HG03064 (cell line): Measurements from ENCODE around the gene STARD3.
"Not testable (repeated sequence)": the region's sequence is repeated elsewhere in the genome, so short reads cannot be mapped to it uniquely, and the experiment has no call there.

Experiments
- ATAC-seq: cut with Tn5 transposase; IDR thresholded peaks from one replicate; pipeline ENCODE4 v1.9.1; 2021; ENCODE audit warnings: low read depth; ENCODE audit not compliant: unreplicated experiment

Gene STARD3

DNA sequence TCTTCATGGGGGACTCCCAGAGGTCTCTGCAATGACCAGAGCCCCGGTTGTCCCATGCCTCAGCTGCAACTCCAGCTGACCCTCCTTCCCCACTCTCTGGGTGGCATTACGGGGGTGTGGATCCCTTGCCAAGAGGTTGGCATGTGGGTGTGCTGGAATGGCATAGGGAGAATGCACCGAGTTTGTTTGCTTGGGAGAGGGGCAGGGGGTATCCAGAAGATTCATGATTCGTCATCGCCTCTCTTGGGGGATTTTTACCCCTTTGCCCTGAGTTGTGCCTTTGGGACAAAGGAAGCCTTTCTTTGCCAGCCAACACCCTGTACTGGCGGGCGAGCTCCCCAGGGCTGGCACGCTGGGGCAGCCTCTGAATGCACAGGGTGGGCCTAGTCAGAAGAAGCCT lies 69.4 kb downstream of the STARD3 start:
- ATAC-seq, result no peak

DNA sequence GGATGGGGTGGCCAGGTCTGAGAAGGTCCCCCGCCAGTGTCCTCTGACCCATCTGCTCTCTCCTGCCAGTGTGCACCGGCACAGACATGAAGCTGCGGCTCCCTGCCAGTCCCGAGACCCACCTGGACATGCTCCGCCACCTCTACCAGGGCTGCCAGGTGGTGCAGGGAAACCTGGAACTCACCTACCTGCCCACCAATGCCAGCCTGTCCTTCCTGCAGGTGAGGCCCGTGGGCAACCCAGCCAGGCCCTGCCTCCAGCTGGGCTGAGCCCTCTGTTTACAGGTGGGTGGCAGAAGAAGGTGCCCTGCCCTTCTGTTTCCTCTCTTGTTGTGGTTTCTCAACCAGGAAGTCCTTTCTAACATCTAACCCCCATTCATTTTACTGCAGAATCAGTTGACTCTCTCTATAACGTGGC lies 70.0 kb downstream of the STARD3 start:
- no peak for ATAC-seq

- no peak for ATAC-seq
Measured at GRCh38 chr17:39709319-39709997, 72.5 kb downstream of the STARD3 start.

DNA sequence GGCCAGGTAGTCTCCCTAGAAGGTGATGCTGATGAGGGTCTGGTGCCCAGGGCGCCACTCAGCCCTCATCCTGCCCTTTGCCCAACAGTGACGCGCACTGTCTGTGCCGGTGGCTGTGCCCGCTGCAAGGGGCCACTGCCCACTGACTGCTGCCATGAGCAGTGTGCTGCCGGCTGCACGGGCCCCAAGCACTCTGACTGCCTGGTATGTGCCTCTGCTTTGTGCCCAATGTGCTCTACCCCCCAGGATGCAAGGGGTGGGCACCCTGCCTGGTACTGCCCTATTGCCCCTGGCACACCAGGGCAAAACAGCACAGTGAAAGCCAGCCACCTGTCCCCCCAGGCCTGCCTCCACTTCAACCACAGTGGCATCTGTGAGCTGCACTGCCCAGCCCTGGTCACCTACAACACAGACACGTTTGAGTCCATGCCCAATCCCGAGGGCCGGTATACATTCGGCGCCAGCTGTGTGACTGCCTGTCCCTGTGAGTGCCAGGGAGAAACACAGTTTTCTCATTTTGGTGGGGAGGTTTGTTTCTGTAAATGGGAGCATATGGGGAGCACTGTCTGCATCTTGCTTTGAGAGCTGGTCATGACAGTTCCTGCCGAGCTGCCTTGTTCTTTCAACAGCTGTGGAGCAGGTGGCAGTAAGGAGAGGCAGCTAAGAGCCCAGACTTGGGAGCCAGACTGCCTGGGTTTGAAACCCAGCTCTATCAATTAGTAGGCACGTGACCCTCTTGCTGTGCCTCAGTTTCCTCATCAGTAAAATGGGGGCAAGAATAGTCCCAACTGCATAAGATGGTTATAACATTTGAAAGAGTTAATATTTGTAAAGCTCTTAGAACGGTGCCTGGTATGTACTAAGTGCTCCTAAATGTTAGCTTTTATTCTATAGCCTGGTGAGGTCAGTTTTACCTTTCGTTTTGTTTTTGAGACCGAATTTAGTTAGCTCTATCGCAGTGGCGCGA lies 73.3 kb downstream of the STARD3 start:
- no peak for ATAC-seq

- ATAC-seq, result not testable (repeated sequence)
Measured at GRCh38 chr17:39711071-39711470, 74.1 kb downstream of the STARD3 start.

- ATAC-seq, result no peak
Measured at GRCh38 chr17:39711851-39712250, 74.9 kb downstream of the STARD3 start.
